ENCODE data around the gene SLC25A48. TPM values are rescaled to one million over a fixed set of nuclear protein-coding genes. Genes with fewer than 3 reads are reported as not detected.

The SLC25A48 gene
- total and polyA plus RNA-seq, 2 of the 4 experiments (the other 2 are of a cell fraction) = not detected

DNA sequence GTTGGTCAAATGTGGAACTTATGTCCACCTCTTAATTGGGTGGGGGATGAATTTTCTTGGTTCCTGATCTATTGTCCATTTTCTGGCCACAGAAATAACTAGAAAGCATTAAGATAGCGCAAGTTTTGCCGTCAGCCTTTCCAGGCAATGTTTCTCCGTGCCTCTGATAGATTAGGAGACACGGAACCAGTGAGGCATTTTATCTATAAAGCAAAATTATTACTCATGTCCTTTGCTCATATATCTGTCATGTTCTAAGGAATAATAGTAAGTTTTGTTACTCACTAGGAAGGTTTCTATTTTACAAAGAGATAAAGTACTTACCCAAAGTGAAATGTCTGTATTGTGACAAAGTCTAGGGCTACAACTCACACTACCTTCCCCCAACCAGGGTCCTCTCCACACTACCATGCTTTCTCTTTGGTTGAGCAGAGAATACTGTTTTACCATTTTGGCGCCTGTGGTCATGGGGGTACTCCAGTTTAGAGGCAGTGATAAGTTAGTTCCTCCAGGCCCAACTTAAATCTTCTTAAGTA is 81.1 kb downstream of the SLC25A48 start:
- Histone ChIP-seq H3K9me3 (ENCODE audit: control insufficient read depth, insufficient read depth, low read length) (no peaks in the 10 kb centered on the region), H4K5ac (ENCODE audit: low read depth, low read length) (no peak overlapping the region), H3K56ac (ENCODE audit: extremely low read depth, insufficient read depth, low read length) (no peak overlapping the region), H2AFZ (replicated peaks; ENCODE audit: low read length, poor library complexity) (no peak overlapping the region), H2AK9ac (replicated peaks; ENCODE audit: low read depth, low read length, poor library complexity) (no peak overlapping the region), H3K27me3 (ENCODE audit: control insufficient read depth, insufficient read depth, low read length) (peaks cover 35% of the 10 kb centered on the region), H2BK20ac (ENCODE audit: low read depth, low read length) (no peak overlapping the region), H3K14ac (replicated peaks; ENCODE audit: low read depth, low read length) (no peak overlapping the region), H4K20me1 (ENCODE audit: insufficient read depth, low read length) (no peaks in the 10 kb centered on the region), H2AK5ac (ENCODE audit: low read depth, low read length) (no peak overlapping the region), H2BK5ac (ENCODE audit: low read depth, low read length, poor library complexity, severe bottlenecking) (no peak overlapping the region), H4K91ac (ENCODE audit: insufficient read depth, low read depth, low read length) (no peak overlapping the region), H3K4me1 (ENCODE audit: control insufficient read depth, insufficient read depth, low read length) (no peaks in the 10 kb centered on the region), H3K4me2 (ENCODE audit: low read depth, low read length) (no peak overlapping the region), H3K9me1 (ENCODE audit: insufficient read depth, low read length) (no peaks in the 10 kb centered on the region), H2BK120ac (ENCODE audit: low read depth, low read length) (no peak overlapping the region), H2BK15ac (ENCODE audit: low read depth, low read length) (no peak overlapping the region), H3K9ac (ENCODE audit: low read depth, low read length) (no peak overlapping the region), H3K36me3 (ENCODE audit: control insufficient read depth, insufficient read depth, low read length) (no peaks in the 10 kb centered on the region), H3K18ac (ENCODE audit: low read depth, low read length) (no peak overlapping the region), H3K4ac (ENCODE audit: low read depth, low read length) (no peak overlapping the region), H3K4me3 (ENCODE audit: insufficient read depth, low read depth, low read length) (no peak overlapping the region), H3K27ac (ENCODE audit: insufficient read depth, low read length) (no peak overlapping the region), H4K8ac (ENCODE audit: low read depth in 2 of 2, low read length in 2 of 2) (no peak overlapping the region), H3K23ac (ENCODE audit: low read depth, low read length) (no peak overlapping the region), H3K79me1 (ENCODE audit: low read depth in 1 of 2, low read length in 2 of 2) (no peaks in the 10 kb centered on the region)
- no peak for ATAC-seq (ENCODE audit: low read depth)
- no peak for TF ChIP-seq SMC3 (IDR thresholded peaks at IDR 0.05; ENCODE audit: low read depth, low read length)
- in situ Hi-C loops (cut with MboI; ENCODE audit: low sequenced_read_pairs) (no loop called here), intact Hi-C loops (cut with micrococcal nuclease) (no loop called here), dilution Hi-C loops (cut with HindIII; ENCODE audit: low sequenced_read_pairs, unreplicated experiment) (no loop called here)
- no CpG with 5 or more reads among the region's 5 CpGs for WGBS, 2 experiments (ENCODE audit: extremely low coverage in 2 of 2, insufficient read length in 1 of 2)
- peak; percentile 8 for DNase-seq
- POLR2A ChIA-PET (ENCODE audit: unreplicated experiment) = no interaction called here
- BruUV-seq (replicated peaks) = no TSS peak
- CTCF ChIA-PET = interaction anchor here (0.7 kb wide), 1 partner anchor 249 kb away, joined by 3 read pairs; no protein-coding TSS in a partner anchor
